Upper lobe of right lung (tissue), 1 donor: ENCODE results near the gene MRPS31. TPM values are rescaled to one million over a fixed set of nuclear protein-coding genes. Genes with fewer than 3 reads are reported as not detected.
A peak's percentile ranks its signal among the peaks of the same experiment; 100 is the strongest.

Experiments used
- ATAC-seq: fragments of 200-7000 bp; cut with Tn5 transposase; one replicate; pipeline ENCODE4 v1.9.1; 2020; ENCODE audit warnings: mild to moderate bottlenecking, moderate library complexity
- DNase-seq: peaks from one replicate; pipeline ENCODE4 v3.0.0-alpha.2; 2020
- H3K27ac ChIP-seq: fragments of 200-600 bp; one replicate; pipeline ENCODE4 v1.8.0; 2022
- H3K27me3 ChIP-seq: fragments of 200-600 bp; one replicate; pipeline ENCODE4 v1.8.0; 2022; ENCODE audit warnings: mild to moderate bottlenecking
- H3K36me3 ChIP-seq: fragments of 200-600 bp; one replicate; pipeline ENCODE4 v1.8.0; 2022
- H3K4me1 ChIP-seq: fragments of 200-600 bp; one replicate; pipeline ENCODE4 v1.8.0; 2022
- H3K4me3 ChIP-seq: fragments of 200-600 bp; one replicate; pipeline ENCODE4 v1.8.0; 2022; ENCODE audit warnings: mild to moderate bottlenecking
- H3K9me3 ChIP-seq: fragments of 200-600 bp; one replicate; pipeline ENCODE4 v1.8.0; 2022
- CTCF ChIP-seq: fragments of 200-600 bp; IDR thresholded peaks from one replicate; pipeline ENCODE4 v1.8.0; 2022; ENCODE audit warnings: antibody characterized with exemption
- intact Hi-C: fragments of 100-400 bp; cut with DNase I; formaldehyde crosslinking; loops from one replicate; pipeline ENCODE4 v1.11.0; 2022
- total RNA-seq: library from RNA; stranded (reverse); fragmentation: NEBNext Ultra II Directional; extraction: Animal tissue kit (Norgen Biotek cat#: 25700); gene quantifications from one replicate; pipeline ENCODE4 v1.2.1, GENCODE V29; 2021
- donor health status: DM: no; HTN: yes; CAD: no; lungs with severe emphysema.

Gene MRPS31
- total RNA-seq, 1 donor from 2014 or later = 18.4 TPM

- Histone ChIP-seq H3K27ac (no peak overlapping the region), H3K36me3 (peaks cover 12% of the 10 kb centered on the region), H3K27me3 (no peaks in the 10 kb centered on the region), H3K4me1 (no peaks in the 10 kb centered on the region), H3K9me3 (no peaks in the 10 kb centered on the region), H3K4me3 (no peak overlapping the region)
- ATAC-seq (no peak), DNase-seq (no peak)
- no peak for TF ChIP-seq CTCF
- intact Hi-C loops = no loop called here
Measured at GRCh38 chr13:40801255-40802217, 30.5 kb upstream of the MRPS31 start.

GRCh38 chr13:40800559-40800958, 29.6 kb upstream of the MRPS31 start:
- Histone ChIP-seq H3K36me3 (peaks cover 8% of the 10 kb centered on the region), H3K4me1 (no peaks in the 10 kb centered on the region), H3K27me3 (no peaks in the 10 kb centered on the region), H3K27ac (no peak overlapping the region), H3K4me3 (no peak overlapping the region), H3K9me3 (no peaks in the 10 kb centered on the region)
- intact Hi-C loops = no loop called here
- ATAC-seq (no peak), DNase-seq (no peak)
- no peak for TF ChIP-seq CTCF

GRCh38 chr13:40799508-40799907, 28.5 kb upstream of the MRPS31 start:
- ATAC-seq (no peak), DNase-seq (no peak)
- no peaks in the 10 kb centered on the region for H3K9me3 ChIP-seq
- H3K36me3 ChIP-seq = peaks cover 8% of the 10 kb centered on the region
- no peaks in the 10 kb centered on the region for H3K27me3 ChIP-seq
- no peak overlapping the region for H3K4me3 ChIP-seq
- no peak for TF ChIP-seq CTCF
- H3K4me1 ChIP-seq = no peaks in the 10 kb centered on the region
- no peak overlapping the region for H3K27ac ChIP-seq
- intact Hi-C loops = no loop called here

GRCh38 chr13:40798380-40798779, 27.4 kb upstream of the MRPS31 start:
- H3K4me3 ChIP-seq = no peak overlapping the region
- DNase-seq (no peak), ATAC-seq (peak; percentile 70)
- no peak overlapping the region for H3K27ac ChIP-seq
- no peaks in the 10 kb centered on the region for H3K9me3 ChIP-seq
- intact Hi-C loops = no loop called here
- H3K36me3 ChIP-seq = peaks cover 8% of the 10 kb centered on the region
- TF ChIP-seq CTCF = no peak
- H3K4me1 ChIP-seq = no peaks in the 10 kb centered on the region
- H3K27me3 ChIP-seq = no peaks in the 10 kb centered on the region

GRCh38 chr13:40796649-40797048, 25.7 kb upstream of the MRPS31 start:
- DNase-seq = no peak
- Histone ChIP-seq H3K4me1 (no peaks in the 10 kb centered on the region), H3K36me3 (peaks cover 8% of the 10 kb centered on the region), H3K27ac (no peak overlapping the region), H3K4me3 (no peak overlapping the region), H3K27me3 (no peaks in the 10 kb centered on the region), H3K9me3 (no peaks in the 10 kb centered on the region)
- TF ChIP-seq CTCF = no peak
- ATAC-seq = no peak
- intact Hi-C loops = no loop called here
